Activated CD4-positive, alpha-beta T cell treated with anti-CD3 and anti-CD28 coated beads, Interleukin-2, amount 50 U/mL, for 1 hour (primary cell): ENCODE data around the gene UQCC2.

ENCODE experiments used
- DNase-seq: peaks from one replicate; pipeline ENCODE4 v3.0.0-alpha.2; 2020

UQCC2 gene

DNA sequence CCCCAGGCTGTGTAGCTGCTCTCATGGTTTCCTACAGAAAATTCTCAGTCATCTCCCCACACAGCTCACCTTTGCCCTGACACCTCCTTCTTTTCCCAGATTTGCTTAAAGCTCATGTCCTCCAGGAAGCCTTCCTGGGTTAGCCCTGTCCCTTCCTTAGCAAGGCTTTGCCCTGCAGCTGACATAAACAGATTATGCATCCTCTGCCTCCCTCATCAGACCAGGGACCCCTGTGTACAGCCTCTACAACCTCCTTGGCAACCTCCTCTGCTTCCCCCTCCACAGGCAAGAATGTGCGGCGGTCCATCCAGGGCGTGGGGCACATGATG, 39.8 kb downstream of the UQCC2 start:
- no peak for DNase-seq

DNA sequence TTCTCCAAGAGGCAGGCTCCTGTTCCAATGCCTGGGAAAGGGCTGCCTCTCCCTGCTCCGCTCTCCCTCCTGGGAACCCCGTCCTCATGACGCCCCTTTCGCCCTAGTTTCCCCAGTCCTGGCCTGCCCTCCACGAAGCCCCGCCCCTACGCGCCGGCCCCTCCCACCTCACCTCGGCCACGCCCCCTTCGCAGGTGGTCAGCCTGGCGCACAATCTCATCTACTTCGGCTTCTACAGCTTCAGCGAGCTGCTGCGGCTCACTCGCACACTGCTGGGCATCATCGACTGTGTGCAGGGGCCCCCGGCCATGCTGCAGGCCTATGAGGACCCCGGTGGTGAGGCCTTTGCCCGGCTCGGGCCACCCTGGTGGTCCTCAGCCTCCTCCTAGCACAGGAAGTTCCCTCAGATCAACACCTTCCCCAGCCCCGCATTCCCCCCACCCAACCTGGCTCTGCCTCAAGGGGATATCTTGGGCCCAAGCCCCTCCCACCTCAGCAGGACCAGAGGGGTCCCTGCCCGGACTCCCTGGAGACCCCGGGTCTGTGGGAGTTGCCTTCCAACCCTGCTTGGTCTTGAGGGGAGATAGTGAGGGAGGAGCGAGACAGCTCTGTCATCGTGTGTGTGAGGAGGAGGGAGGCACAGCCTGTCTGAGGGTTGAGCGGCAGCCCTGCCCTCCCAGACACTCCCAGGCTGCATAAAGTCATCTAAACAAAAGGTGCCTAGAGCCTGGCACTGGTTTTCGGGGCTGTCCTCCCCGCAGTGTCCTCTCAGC, 40.3 kb downstream of the UQCC2 start:
- no peak for DNase-seq

DNA sequence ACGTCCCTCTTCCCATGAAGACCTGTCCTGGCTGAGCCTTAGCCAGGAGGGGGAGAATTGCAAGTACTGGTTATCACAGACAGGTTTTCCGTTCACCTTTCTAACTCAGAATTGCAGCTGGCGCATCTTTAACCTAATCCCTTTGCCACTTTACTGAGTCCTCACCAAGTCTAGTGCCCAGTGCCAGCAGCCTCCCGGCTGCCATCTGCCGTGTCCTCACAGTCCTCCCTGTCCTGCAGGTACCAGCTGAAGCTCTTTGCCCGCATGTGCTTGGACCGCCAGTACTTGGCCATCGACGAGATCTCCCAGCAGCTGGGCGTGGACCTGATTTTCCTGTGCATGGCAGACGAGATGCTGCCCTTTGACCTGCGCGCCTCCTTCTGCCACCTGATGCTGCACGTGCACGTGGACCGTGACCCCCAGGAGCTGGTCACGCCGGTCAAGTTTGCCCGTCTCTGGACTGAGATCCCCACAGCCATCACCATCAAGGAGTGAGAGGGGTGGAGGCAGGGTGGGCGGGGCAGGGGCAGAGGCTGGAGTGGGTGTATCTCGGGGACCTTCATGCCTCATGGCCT, 41.3 kb downstream of the UQCC2 start:
- DNase-seq = no peak

DNA sequence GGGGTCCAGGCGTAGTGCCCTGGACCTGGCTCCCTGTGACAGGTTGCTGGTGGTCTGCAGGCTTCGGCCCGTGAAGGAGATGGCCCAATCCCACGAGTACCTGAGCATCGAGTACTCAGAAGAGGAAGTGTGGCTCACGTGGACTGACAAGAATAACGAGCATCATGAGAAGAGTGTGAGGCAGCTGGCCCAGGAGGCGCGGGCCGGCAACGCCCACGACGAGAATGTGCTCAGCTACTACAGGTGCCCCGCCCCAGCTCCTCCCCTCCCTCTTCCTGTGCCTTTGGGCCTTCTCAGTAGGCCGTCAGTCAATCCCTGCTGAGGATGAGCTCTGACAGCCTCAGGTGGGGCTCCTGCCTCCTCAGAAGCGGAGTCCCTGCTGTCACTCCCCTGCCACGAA, 42.6 kb downstream of the UQCC2 start:
- peak; percentile 70 for DNase-seq

DNA sequence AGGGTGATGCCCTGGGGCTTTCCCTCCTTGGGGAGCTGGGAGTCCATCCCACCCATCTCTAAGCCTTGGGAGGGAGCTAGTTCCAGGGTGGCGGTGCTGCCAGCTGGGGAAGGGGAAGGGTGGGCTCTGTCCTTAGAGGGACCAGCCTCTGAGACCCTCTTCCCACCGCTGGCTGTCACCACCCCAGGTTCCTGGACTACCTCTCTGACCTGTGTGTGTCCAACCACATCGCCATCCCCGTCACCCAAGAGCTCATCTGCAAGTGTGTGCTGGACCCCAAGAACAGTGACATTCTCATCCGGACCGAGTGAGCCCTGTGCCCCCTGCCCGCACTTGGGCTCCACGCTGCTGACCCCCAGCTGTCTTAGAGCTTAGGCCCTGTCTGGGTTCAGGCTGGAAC, 43.2 kb downstream of the UQCC2 start:
- DNase-seq = no peak

DNA sequence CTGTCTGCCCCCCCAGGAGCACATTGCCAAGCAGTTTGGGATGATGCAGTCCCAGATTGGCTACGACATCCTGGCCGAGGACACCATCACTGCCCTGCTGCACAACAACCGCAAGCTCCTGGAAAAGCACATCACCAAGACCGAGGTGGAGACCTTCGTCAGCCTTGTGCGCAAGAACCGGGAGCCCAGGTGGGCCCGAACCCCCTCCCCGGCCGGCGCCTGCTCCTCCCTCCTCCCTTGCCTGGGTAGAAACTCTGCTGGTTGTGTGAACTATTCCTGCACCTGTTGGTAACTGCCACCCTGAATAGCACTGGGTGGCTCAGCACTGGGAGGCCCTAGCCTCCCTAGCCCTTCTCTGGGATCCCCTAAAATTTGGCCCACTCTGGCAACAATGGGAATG, 43.7 kb downstream of the UQCC2 start:
- no peak for DNase-seq

DNA sequence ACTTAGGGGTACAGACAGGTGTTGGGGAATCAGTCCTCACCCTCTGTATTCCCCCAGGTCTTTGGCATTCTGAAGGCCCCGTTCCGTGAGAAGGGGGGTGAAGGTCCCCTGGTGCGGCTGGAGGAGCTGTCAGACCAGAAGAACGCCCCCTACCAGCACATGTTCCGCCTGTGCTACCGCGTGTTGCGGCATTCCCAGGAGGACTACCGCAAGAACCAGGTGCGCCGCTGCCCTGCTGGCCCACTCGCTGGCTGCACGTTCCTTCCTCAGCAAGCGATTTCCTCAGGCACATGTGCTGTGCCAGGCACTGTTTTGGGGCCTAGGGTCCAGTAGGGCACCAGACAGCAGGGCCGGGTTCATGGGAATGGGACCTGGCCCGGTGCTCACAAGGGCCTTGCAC, 44.4 kb downstream of the UQCC2 start:
- DNase-seq = no peak

DNA sequence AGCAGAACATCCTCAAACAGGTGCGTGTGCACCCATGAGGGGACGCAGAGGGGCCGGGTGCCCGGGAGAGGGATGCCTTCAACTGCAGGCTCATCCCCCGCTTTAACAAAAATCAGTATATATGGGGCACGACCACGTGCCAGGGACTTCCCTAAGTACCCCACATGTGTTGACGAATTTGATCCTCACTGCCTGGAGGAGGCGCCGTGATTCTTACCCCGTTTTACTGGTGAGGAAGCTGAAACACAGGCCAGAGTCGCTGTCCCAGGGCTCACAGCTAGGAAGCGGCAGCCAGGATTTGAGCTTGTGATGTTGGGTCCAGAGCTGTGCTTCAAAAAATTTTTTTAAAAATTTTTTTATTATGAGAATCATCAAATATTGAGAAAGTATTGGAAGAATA, 45.5 kb downstream of the UQCC2 start:
- DNase-seq = no peak

DNA sequence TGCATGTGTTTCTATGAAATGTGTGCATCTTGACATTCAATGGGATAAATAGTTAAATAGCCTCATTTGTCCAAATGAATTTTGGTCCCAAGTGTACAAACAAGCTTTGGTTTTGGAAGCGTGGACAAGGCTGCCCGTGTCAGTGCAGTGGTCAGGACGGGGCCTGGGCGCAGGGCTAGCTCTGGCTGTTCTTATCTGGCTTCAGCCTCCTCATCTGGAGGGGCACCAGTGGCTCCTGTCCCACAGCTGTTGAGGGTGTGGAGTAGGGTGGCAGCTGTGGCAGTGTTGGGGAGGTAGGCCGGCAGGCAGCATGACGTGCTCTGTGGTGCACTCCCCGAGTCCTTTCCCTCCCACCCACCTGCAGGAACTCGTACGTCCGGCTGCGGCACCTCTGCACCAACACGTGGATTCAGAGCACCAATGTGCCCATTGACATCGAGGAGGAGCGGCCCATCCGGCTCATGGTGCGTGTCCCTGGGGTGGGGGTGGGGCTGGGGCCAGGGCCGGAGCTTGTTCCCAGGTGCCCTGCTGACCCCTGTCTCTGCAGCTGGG, 46.9 kb downstream of the UQCC2 start:
- DNase-seq = no peak

DNA sequence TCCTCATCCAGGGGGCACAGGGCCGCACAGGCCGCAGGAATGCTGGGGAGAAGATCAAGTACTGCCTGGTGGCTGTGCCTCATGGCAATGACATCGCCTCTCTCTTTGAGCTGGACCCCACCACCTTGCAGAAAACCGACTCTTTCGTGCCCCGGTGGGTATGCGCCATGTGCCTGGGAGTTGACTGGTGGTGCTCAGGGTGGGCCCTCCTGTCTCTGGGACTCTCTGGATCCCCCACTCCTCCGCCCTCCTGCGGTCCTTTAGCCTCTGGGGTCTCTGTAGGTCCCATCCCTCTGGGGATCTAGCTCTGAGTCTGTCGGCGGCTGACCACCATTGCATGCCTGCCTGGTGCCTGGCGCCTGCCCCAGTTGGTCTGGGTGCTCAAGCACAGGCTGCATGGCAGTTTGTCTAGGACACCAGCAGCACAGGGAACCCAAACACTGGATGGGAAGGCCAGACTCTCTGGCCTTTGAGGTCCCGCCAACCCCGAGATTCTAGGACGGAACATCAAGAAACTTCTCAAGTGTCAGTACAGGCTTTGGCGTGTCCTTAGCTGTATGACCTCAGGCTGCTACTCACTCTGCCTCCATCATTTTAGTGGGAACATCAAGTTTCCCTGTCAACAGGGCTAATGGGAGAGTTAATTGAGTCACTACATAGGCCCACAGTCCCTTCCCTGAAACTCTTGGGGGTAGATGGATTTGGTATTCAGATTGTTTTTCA, 47.6 kb downstream of the UQCC2 start:
- DNase-seq = no peak

DNA sequence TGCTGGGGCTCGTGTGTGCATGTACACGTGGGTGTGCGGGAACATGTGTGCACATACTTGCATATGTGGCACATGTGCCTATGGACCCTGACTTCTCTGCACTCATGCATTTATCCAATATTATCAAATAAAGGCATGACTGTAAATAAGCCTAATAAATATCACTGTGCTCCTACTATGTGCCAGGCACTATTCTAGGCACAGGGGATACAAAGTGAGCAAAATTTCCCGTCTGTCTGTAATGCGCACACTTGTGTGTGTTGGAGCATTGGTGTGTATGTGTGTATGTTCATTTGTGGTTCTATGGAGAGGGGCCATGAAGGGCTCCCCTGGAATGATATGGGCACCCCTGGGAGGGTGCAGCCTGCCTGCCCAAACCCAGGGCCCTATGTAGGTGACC, 48.5 kb downstream of the UQCC2 start:
- DNase-seq = no peak

DNA sequence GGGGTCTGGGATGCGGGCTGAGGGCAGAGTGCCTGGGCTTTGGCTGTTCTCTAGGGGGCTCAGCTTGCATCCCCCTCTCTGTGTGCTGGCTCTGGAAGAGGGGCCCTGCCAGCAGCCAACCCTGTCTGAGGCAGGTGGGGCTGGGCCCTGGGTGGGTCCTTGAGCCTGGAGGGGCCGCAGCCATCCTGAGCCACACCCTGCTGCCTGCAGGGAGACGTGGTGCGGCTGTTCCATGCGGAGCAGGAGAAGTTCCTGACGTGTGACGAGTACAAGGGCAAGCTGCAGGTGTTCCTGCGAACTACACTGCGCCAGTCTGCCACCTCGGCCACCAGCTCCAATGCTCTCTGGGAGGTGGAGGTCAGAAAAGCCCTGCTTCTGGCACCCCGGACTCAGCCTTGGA, 49.2 kb downstream of the UQCC2 start:
- no peak for DNase-seq

DNA sequence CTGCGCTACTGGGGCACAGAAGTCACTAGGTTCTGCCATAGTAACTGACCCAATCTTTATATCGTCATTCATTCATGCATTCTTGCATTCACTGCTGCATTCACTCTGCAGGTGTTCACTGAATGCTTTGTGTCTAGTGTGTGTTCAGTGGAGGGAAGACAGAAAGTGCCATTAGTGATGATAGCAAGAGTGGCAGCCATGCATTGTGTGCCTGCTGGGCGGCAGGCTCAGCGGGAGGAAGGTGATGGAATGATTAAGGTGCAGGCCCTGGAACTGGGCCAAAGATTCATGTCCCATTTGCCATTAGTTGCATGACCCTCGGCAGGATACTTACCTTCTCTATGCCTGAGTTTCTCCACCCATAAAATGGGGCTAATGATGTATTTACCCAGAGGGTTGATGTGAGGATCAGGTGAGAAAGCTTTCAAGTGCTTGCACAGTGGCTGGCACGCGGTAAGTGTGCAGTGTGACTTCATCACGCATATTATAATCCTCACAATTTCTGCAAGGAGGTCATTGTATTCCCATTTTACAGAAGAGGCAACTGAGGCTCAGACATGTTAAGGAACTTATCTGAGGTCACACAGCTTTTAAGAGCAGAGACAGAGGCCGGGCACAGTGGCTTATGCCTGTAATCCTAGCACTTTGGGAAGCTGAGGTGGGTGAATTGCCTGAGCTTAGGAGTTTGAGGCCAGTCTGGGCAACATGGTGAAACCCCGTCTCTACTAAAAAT, 50.2 kb downstream of the UQCC2 start:
- no peak for DNase-seq

DNA sequence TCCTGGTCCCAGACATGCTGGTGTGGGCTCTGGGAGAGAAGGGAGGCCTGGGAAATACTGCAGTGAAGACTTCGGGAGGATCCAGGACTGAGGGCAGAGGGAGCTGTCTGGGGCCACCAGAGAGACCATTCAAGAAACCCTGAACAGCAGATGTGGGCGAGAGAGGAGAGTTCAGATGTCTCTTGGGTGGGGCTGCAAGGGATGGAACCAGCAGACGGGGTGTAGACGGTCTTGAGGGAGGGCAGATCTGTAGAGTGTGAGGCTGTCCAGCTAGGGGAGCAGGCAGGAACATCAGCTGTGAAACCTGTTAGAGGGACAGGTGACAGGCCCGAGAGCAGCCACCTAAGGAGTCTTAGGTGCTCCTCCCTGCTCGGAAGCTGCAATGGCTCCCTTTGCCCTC, 51.5 kb downstream of the UQCC2 start:
- DNase-seq = no peak

DNA sequence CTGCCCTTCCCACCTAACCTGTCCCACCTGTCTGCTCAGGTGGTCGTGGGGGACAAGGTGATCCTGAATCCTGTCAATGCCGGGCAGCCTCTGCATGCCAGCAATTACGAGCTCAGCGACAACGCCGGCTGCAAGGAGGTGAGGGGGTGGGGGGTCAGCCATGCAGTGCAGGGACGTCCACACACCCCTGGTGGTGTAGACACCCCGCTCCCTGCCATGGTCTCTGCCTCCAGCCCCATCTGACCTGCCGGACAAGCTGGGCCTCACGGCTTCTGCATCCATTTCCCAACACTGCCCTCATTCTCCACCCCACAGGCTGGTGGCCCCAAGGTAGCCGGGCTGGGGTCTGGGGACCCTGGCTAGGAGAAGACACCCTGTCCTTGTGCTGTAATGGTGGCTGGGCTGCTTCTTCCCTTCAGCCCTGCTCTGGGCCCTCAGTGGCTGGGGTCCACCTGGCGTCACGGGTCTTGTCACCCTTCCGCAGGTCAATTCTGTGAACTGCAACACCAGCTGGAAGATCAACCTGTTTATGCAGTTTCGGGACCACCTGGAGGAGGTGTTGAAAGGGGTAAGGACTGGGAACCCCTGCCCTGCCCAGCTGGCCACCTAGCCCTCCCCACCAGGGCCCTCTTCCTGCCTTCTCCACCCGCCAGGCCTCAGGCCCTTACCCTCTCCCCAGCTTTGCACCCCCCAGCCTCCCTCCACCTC, 52.4 kb downstream of the UQCC2 start:
- no peak for DNase-seq

DNA sequence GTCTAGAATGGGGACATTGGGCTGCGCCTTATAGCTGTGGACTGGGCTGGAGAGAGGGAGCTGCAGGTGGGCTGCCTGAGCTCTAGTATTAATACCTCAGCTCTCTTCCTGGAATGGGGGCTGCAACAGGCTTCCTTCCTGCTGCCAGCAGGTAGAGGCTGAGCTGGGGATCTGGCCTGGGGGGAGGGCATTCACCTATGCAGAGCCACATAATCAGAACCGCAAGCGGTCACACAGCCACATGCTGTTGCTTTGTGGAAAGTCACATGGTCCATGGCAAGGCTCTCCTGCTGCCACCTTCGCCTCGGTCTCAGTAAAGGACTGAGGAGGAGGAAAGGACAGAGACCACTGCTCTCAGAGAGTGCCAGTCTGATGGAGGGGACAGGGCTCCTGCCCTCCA, 54.7 kb downstream of the UQCC2 start:
- no peak for DNase-seq

DNA sequence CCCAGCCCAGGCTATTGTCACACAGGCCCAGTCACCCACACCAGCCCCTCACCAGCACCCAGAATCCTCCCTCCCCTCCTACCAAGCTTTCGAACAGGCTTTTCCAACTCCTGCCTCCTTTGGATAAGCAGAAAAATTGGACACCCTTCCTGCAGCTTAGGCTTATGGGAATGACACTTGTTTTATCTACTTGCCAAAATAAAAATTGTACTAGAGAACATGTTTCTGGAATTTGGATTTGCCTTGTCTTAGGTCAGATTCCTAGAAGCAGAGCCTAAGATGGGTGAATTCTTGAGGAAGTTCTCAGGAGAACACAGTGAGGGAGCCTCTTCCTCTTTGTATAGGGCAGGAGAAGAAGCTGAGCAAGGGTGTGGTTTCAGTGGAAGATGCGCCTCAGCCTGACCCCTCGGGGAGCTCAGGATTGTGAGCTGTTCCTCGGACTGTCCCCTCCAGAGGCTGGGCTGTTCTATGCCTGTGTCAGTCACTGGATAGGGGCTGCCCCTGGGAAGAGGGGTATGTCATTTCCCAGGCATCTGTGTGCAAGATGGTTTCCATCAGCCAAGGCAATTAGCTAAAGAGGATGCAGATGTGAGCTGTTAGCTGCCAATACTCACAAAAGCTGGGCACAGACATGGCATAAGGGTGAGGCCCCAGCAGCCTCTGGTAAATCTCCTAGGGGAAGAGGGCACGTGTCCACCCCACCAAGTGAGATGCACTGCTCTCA, 56.5 kb downstream of the UQCC2 start:
- no peak for DNase-seq

DNA sequence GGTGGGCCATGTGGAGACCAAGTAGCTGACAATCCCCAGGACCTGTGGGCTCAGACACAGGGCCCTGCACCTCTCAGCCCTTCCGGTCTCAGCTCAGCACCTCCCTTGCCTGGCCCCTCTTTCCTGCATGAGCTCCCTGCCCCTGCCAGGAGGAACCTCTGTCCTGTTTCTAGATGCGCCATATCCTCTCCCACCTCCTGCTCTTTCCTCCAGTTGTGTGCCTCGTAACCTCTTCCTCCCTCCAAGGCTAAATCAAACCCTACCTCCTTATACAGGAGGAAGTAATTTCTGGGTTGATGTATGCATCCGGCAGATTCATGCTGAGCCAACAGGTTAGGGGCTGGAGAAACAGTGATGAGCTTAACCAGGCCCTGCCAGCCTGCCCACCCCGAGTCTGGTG, 59.5 kb downstream of the UQCC2 start:
- no peak for DNase-seq

DNA sequence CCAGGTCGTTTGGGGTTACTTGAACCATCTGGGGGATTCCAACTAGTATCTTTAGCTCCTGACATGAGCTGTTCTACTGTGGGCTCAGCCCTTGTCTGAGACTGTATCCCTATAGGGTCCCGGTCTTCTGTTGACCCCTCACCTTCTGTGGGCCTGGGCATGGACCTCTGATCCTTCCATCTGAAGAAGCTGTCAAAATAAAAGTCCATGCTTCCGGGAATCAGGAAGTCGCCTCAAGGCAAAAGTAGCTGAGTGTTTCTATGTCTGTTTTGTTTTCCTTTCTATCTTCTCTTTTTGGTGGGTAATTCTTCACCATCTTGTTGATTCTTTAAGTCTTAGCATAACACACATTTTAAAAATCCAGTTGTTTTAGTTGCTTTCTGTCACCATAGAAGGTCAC, 60.1 kb downstream of the UQCC2 start:
- no peak for DNase-seq
